HG03558 (cell line): Measurements from ENCODE around the gene PXYLP1.

ENCODE experiments used
- ATAC-seq: cut with Tn5 transposase; IDR thresholded peaks from one replicate; pipeline ENCODE4 v1.9.1; 2021; ENCODE audit warnings: moderate number of reproducible peaks; ENCODE audit not compliant: unreplicated experiment; ENCODE audit errors: extremely low read depth

The PXYLP1 gene

GRCh38 chr3:141227216-141227615, 4.4 kb upstream of the PXYLP1 start:
- ATAC-seq, result no peak

GRCh38 chr3:141227752-141228151, 3.9 kb upstream of the PXYLP1 start:
- ATAC-seq, result no peak

DNA sequence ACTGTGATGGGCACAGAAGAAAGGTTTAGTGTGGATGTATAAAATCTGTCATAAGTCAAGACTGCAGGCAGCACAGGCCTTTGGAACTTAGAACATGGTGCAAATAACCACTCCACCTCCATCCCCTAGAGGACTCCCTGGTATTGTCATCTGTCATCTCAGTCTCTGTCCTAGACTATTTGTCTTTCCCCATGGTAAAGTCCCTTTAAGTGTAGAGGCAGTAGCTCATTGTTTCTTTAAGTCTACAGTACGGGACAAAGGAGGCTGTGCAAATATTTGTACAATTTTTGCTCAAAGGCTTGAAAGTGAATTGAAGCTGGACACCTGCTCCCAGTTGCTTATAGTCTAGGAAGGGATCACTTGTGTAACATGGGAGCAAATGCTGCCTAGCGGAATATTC, 3.2 kb upstream of the PXYLP1 start:
- ATAC-seq, result no peak

DNA sequence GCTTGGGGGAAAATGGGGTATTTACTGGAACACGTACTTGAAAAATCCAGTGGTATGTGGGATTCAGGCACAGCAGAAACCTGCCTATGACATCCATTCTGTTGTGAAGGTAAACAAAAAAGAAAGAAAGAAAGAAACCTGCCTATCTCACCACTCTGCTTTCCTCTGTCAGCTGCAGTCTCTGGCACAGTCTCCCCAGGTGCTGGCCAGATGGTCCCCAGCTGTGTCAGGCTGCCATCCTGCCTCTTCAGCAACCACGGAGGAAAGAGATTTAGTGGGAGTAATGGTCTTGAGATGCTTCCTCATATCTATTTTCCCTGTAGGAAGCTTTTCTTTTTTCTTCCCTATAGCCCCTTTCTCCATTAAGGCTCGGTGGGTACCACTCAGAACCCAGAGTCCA, 2.5 kb upstream of the PXYLP1 start:
- ATAC-seq, result no peak

DNA sequence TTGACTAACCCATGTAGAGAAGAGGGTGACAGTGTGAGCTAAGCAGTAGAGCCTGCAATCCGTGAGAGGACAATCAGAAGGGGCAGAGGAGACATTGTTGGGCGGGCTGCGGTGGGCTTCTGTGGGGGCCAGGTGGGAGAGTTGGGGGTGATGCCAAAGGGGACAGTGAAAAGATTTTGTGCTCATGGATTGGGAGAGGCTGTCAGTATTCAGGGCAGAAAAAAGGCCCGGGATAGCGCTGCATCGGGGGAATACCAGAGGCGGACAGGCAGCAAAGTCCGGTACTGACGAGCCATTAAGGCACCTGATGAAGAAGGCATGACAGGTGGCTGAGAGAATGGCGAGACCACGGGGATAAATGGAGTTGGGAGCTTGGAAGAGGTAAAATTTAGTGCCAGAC, 1.3 kb upstream of the PXYLP1 start:
- no peak for ATAC-seq

DNA sequence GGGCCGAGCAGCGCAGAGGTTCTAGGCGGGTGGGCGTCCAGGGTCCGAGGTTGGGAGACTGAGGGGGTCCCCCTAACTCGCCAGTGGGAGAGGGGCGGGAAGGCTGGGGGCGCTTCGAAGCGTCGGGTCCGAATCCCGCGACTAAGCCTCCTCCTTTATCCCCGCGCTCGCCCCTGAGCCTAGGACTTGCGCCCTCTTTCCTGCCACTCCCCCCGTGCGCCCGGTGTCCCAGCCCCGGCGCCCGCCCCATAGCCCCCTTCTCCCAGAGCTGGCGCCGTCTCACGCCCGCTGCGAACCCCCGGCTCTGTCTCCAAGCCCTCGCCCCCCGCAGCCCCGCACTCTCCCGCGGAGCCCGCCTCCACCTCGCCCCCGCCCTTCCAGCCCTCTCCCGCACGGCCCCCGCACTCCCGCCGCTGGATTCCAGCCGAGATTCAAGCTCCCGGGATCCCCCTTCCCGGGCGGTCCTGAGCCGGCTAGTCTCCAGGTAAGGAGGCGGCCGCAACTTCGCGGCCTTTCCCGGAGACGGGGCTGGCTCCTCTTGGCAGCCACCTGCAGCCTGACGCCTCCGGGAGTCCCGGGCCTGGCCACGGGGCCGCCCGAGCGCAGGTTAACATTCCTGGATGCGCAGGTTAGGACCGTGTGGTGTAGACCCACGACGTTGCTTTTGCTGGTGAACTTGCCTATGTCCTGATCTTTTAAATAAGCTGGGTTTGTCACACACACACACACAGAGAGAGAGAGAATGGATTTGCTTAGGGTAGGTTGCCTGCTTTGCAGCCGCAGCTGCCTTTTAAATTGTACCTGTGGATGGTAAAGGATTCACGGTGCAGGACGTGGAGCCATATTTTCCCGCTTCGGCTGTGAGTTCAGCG, 563 bp downstream of the PXYLP1 start:
- no peak for ATAC-seq

GRCh38 chr3:141233457-141234161, 2.0 kb downstream of the PXYLP1 start:
- no peak for ATAC-seq

- no peak for ATAC-seq
Observed at GRCh38 chr3:141234283-141234682, 2.7 kb downstream of the PXYLP1 start.

- no peak for ATAC-seq
Observed at GRCh38 chr3:141235661-141236171, 4.1 kb downstream of the PXYLP1 start.

- ATAC-seq, result no peak
Observed at GRCh38 chr3:141236361-141236760, 4.7 kb downstream of the PXYLP1 start.

DNA sequence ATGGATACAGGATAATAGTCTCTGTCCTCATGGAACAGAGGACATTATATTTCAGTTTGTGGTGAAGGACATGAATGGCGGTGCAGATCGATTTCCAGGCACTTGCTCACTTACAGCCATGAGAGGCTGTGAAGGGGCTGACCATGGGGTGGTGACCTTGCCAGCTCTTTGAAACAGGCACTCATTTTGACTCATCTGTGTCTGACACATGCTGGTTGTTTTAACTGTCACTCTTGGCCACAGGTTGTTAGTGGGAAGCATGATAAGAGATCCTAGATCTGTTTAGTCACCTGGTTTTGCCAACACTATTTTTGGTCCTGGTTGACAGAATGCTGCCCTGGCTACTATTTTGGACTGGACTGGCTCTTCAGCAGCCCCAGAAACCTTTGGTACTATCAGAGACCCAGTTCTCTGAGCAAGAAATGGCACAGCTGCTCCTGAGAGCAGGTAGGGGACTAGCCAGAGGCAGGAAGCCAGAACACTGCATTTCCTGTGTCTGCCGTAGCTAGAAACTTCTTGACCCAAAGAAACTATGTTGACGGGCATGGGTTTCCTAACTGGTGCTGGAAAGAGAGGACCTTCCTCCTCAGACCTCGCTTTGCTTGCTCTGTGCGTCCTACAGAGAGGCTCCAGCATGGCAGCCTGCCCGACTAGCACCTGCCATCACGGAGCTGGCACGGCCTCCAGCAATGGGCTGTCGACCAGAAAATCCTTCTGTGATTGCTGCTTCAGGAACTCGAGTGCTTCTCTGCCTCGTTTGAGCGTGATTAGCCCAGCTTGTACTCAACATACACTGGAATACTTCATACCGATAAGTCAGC, 6.3 kb downstream of the PXYLP1 start:
- no peak for ATAC-seq

GRCh38 chr3:141239511-141240281, 8.1 kb downstream of the PXYLP1 start:
- no peak for ATAC-seq

- ATAC-seq, result no peak
Observed at GRCh38 chr3:141240286-141240685, 8.7 kb downstream of the PXYLP1 start.

GRCh38 chr3:141240687-141241615, 9.3 kb downstream of the PXYLP1 start:
- no peak for ATAC-seq

- no peak for ATAC-seq
Observed at GRCh38 chr3:141241616-141242376, 10.2 kb downstream of the PXYLP1 start.

DNA sequence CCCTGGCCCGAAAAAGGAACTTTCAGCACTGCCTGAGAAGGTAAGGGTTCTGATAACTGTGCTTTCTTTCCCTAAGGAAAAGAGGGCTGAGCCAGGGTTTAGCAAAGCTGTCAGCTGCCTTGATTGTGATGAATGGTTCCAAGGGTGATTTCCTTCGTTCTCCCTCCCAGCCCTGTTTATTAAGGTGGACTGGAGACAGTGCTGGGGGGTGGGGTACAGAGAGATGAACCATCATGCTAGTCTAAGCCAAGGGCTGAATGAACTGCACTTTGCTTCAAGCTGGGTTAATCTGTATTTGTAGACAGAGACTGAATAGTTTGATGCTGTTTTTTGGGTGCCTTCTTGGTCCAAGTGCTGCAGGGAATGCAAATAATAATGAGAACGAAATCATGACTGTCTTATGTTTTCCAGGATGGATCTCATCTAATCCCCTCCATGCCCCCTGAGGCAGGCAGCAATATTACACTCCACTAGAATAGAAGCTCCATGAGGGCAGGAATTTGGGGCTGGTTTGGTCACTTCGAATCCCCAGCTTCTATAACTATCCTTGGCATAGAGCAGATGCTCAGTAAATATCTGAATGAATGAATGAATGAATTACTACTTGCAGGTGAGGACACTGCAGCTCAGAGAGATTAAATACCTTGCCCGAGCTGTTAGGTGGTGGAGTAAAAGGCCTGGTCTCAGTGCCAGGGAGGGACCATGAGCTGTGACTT, 10.9 kb downstream of the PXYLP1 start:
- ATAC-seq, result no peak

GRCh38 chr3:141243271-141243707, 11.7 kb downstream of the PXYLP1 start:
- ATAC-seq, result no peak
